K562 (cell line): ENCODE results near the gene PDE12. TPM values are rescaled to one million over a fixed set of nuclear protein-coding genes. Genes with fewer than 3 reads are reported as not detected.

Experiments
- CBFB ChIP-seq: sonication (generic); formaldehyde crosslinking; IDR thresholded peaks from 2 replicates; pipeline ENCODE4 v1.4.0; 2020; ENCODE audit warnings: mild to moderate bottlenecking, missing genetic modification reagents
- DNMT1 ChIP-seq: fragments of 450-650 bp; IDR thresholded peaks from 2 replicates; pipeline ENCODE4 v1.6.1; 2016; ENCODE audit warnings: antibody characterized with exemption, mild to moderate bottlenecking
- EZH2 ChIP-seq: IDR thresholded peaks from 2 replicates; pipeline ENCODE4 v1.6.1; 2012; ENCODE audit warnings: low read depth, mild to moderate bottlenecking, inconsistent platforms, low read length, borderline replicate concordance
- GABPA ChIP-seq: fragments of 200-800 bp; sonication (Bioruptor generic); conservative IDR thresholded peaks from 2 replicates; pipeline ENCODE4 v1.6.1; 2016; ENCODE audit warnings: low read depth, missing genetic modification characterization, missing compliant biosample characterization
- HEY1 ChIP-seq: fragments of 250-450 bp; sonication (Bioruptor Pico); IDR thresholded peaks from 2 replicates; pipeline ENCODE4 v1.5.0; 2020; ENCODE audit warnings: mild to moderate bottlenecking, moderate library complexity, borderline replicate concordance
- KDM1A ChIP-seq, 2 experiments: fragments of 450-650 bp; IDR thresholded peaks; 2 replicates each; pipeline ENCODE4 v1.6.1; 2016; ENCODE audit warnings: mild to moderate bottlenecking in 2 of 2
- LARP7 ChIP-seq: fragments of 450-650 bp; IDR thresholded peaks from 2 replicates; pipeline ENCODE4 v1.6.1; 2016
- NR3C1 ChIP-seq: sonication (generic); formaldehyde crosslinking; IDR thresholded peaks from 2 replicates; pipeline ENCODE4 v1.8.1; 2022; ENCODE audit warnings: missing genetic modification reagents
- SNRNP70 ChIP-seq: fragments of 200-400 bp; formaldehyde crosslinking; optimal IDR thresholded peaks from 2 replicates; pipeline ENCODE3; 2017; ENCODE audit warnings: low read depth, low read length
- TAF7 ChIP-seq: fragments of 450-650 bp; IDR thresholded peaks from 2 replicates; pipeline ENCODE4 v1.6.1; 2016; ENCODE audit warnings: missing genetic modification characterization, missing compliant biosample characterization
- TEAD2 ChIP-seq: fragments of 450-650 bp; IDR thresholded peaks from 2 replicates; pipeline ENCODE4 v1.6.1; 2016; ENCODE audit warnings: missing genetic modification characterization, control low read depth, missing compliant biosample characterization
- UBTF ChIP-seq, 2 experiments: IDR thresholded peaks; 2 replicates each; pipeline ENCODE4 v1.6.1; 2012; ENCODE audit warnings: improper control_type of control experiment in 2 of 2, low read depth in 2 of 2, low read length in 2 of 2, borderline replicate concordance in 1 of 2
- VEZF1 ChIP-seq: fragments of 200-800 bp; sonication (Bioruptor generic); IDR thresholded peaks from 2 replicates; pipeline ENCODE4 v1.6.1; 2017; ENCODE audit warnings: missing genetic modification characterization, missing compliant biosample characterization
- ZNF277 ChIP-seq: fragments of 250-450 bp; sonication (Bioruptor Pico); IDR thresholded peaks from 2 replicates; pipeline ENCODE4 v1.8.0; 2022; ENCODE audit warnings: inconsistent platforms, mild to moderate bottlenecking, moderate library complexity, borderline replicate concordance
- ZNF318 ChIP-seq, 2 experiments: fragments of 450-650 bp; IDR thresholded peaks; 2 replicates each; pipeline ENCODE4 v1.6.1; 2016; ENCODE audit warnings: mild to moderate bottlenecking in 2 of 2, borderline replicate concordance in 1 of 2, low read depth in 1 of 2, moderate library complexity in 1 of 2
- polyA plus RNA-seq, 8 experiments: library from polyadenylated mRNA; depleted of rRNA in 4 of 8; stranded (reverse) in 5 of 8; unstranded in 3 of 8; fragments of >200 nt; fragmentation: Nextera tagmentation in 2 of 8; fragmentation: Illumina TruSeq in 1 of 8; extraction: Ambion mirVana in 2 of 8; extraction: Trizol in 1 of 8; gene quantifications; 2 replicates each; pipeline versions ENCODE4 v1.2.1 to v1.2.3, GENCODE V29; 2011 to 2014; ENCODE audit warnings: inconsistent platforms in 1 of 8, missing spikeins in 1 of 8
- total RNA-seq, 7 experiments: library from RNA; depleted of rRNA in 6 of 7; stranded (reverse); fragments of >200 nt in 6 of 7; fragmentation: Illumina TruSeq in 2 of 7; extraction: Trizol in 2 of 7; gene quantifications; 2 replicates each; pipeline versions ENCODE4 v1.2.1 to v1.2.3, GENCODE V29; 2011 to 2021; ENCODE audit warnings: low replicate concordance in 1 of 7

The PDE12 gene
- total and polyA plus RNA-seq, 9 of the 15 experiments (the other 6 are each of a cell fraction or from before 2014, with no cell fraction given): 2.1 to 20.5 (median 10.0) TPM

GRCh38 chr3:57598765-57599360 is 42.8 kb downstream of the PDE12 start (continued):
- no peak for TF ChIP-seq HEY1 (CRISPR knock-in tag)
- no peak for TF ChIP-seq DNMT1
- TF ChIP-seq CBFB: no peak
- TF ChIP-seq TEAD2 (tag): no peak
- TF ChIP-seq UBTF (IDR thresholded peaks at IDR 0.05; ENCODE audit: borderline replicate concordance in 1 of 2, low read depth in 2 of 2, low read length in 2 of 2): no peak
- no peak for TF ChIP-seq EZH2
- peak; percentile 98 for TF ChIP-seq KDM1A (IDR thresholded peaks at IDR 0.05)
- TF ChIP-seq TAF7 (tag): no peak
- TF ChIP-seq ZNF318 (IDR thresholded peaks at IDR 0.05; ENCODE audit: borderline replicate concordance in 1 of 2, low read depth in 1 of 2): no peak
- no peak for TF ChIP-seq SNRNP70
- no peak for TF ChIP-seq GABPA
- TF ChIP-seq LARP7: no peak
- TF ChIP-seq NR3C1 (CRISPR knock-in tag): no peak
- TF ChIP-seq ZNF277: no peak
- peak; percentile 59; the same call in 1 of the 2 replicates for TF ChIP-seq VEZF1 (CRISPR knock-in tag)
